ENCODE results near the gene MACROD2. TPM values are rescaled to one million over a fixed set of nuclear protein-coding genes. Genes with fewer than 3 reads are reported as not detected.

The MACROD2 gene
- total RNA-seq, 1 experiment from 2014 or later = 1.6 TPM

- no peaks in the 10 kb centered on the region for H3K4me1 ChIP-seq (ENCODE audit: insufficient read depth, low read length)
- no peak overlapping the region for H4K5ac ChIP-seq (ENCODE audit: insufficient read length, low read depth, low read length)
- Mint-ChIP-seq H3K27me3 (ENCODE audit: low read depth) (no peaks in the 10 kb centered on the region; the same call in 1 of the 2 replicates), H3K4me1 (no peaks in the 10 kb centered on the region; a peak in 1 of 4 replicates), H3K36me3 (ENCODE audit: insufficient read depth in 1 of 3, low read depth in 3 of 3) (no peaks in the 10 kb centered on the region), H3K4me3 (no peak overlapping the region), H3K27ac (no peak overlapping the region), H3K9me3 (no peaks in the 10 kb centered on the region)
- H3K79me2 ChIP-seq (ENCODE audit: insufficient read depth, low read length) = no peaks in the 10 kb centered on the region
- TF ChIP-seq, protein P1, sequence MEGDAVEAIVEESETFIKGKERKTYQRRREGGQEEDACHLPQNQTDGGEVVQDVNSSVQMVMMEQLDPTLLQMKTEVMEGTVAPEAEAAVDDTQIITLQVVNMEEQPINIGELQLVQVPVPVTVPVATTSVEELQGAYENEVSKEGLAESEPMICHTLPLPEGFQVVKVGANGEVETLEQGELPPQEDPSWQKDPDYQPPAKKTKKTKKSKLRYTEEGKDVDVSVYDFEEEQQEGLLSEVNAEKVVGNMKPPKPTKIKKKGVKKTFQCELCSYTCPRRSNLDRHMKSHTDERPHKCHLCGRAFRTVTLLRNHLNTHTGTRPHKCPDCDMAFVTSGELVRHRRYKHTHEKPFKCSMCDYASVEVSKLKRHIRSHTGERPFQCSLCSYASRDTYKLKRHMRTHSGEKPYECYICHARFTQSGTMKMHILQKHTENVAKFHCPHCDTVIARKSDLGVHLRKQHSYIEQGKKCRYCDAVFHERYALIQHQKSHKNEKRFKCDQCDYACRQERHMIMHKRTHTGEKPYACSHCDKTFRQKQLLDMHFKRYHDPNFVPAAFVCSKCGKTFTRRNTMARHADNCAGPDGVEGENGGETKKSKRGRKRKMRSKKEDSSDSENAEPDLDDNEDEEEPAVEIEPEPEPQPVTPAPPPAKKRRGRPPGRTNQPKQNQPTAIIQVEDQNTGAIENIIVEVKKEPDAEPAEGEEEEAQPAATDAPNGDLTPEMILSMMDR (conservative IDR thresholded peaks at IDR 0.05) = no peak
- no peak overlapping the region for H3K4me2 ChIP-seq (ENCODE audit: insufficient read depth, insufficient read length, low read length)
- H3K23ac ChIP-seq (ENCODE audit: insufficient read length, low read depth, low read length) = no peak overlapping the region
- H3K9me3 ChIP-seq (ENCODE audit: control insufficient read depth, low read depth, low read length) = no peaks in the 10 kb centered on the region
- H3K23me2 ChIP-seq (ENCODE audit: insufficient read length, low read depth, low read length, poor library complexity, severe bottlenecking) = no peaks in the 10 kb centered on the region
- H3K27me3 ChIP-seq (ENCODE audit: insufficient read depth, low read length) = no peaks in the 10 kb centered on the region
- H3K4ac ChIP-seq (ENCODE audit: low read depth, low read length) = no peak overlapping the region
- no peak overlapping the region for H4K91ac ChIP-seq (ENCODE audit: insufficient read length, low read depth, low read length)
- H2BK5ac ChIP-seq (ENCODE audit: insufficient read length, low read length) = no peak overlapping the region
- no peak overlapping the region for H2AFZ ChIP-seq (ENCODE audit: low read length)
- no peak overlapping the region for H3T11ph ChIP-seq (ENCODE audit: low read length)
- no peak overlapping the region for H2AK5ac ChIP-seq (ENCODE audit: insufficient read length, low read length)
- H3K14ac ChIP-seq (ENCODE audit: insufficient read depth, low read length) = no peak overlapping the region
- no peak for DNase-seq
- H2BK15ac ChIP-seq (ENCODE audit: low read depth, low read length) = no peak overlapping the region
- H3K79me1 ChIP-seq (ENCODE audit: insufficient read depth, low read depth, low read length, poor library complexity, severe bottlenecking) = no peaks in the 10 kb centered on the region
- H3K27ac ChIP-seq (ENCODE audit: insufficient read length, low read depth, low read length) = no peak overlapping the region
- no peak overlapping the region for H3K9ac ChIP-seq (ENCODE audit: extremely low read depth, insufficient read length, low read length)
- H2BK20ac ChIP-seq (ENCODE audit: low read depth, low read length, poor library complexity, severe bottlenecking) = no peak overlapping the region
- WGBS (ENCODE audit: extremely low coverage, insufficient read length, low lambda C conversion rate) = no CpG with 5 or more reads among the region's 1 CpG
- no peak overlapping the region for H4K8ac ChIP-seq (replicated peaks; ENCODE audit: insufficient read length, low read depth, low read length)
- H2BK120ac ChIP-seq (ENCODE audit: low read depth, low read length, poor library complexity, severe bottlenecking) = no peak overlapping the region
- no peak overlapping the region for H3K18ac ChIP-seq (ENCODE audit: insufficient read length, low read depth, low read length)
- no peaks in the 10 kb centered on the region for H4K20me1 ChIP-seq (ENCODE audit: control insufficient read depth, insufficient read depth, insufficient read length)
- H3K56ac ChIP-seq (ENCODE audit: insufficient read length, low read depth, low read length) = no peak overlapping the region
- no peak overlapping the region for H2BK12ac ChIP-seq (ENCODE audit: insufficient read length, low read depth, low read length)
Measured at GRCh38 chr20:14319704-14320103, 324.4 kb downstream of the MACROD2 start.

Measured in H9 (cell line).